Embryonic facial prominence (tissue), 1 donor: ENCODE results near the gene KCNK4.

Experiments
- DNase-seq: peaks from one replicate; pipeline ENCODE4 v3.0.0-alpha.2; 2016; ENCODE audit errors: extremely low spot score

Gene KCNK4

GRCh38 chr11:64253481-64253880 lies 37.6 kb upstream of the KCNK4 start:
- DNase-seq = no peak

DNA sequence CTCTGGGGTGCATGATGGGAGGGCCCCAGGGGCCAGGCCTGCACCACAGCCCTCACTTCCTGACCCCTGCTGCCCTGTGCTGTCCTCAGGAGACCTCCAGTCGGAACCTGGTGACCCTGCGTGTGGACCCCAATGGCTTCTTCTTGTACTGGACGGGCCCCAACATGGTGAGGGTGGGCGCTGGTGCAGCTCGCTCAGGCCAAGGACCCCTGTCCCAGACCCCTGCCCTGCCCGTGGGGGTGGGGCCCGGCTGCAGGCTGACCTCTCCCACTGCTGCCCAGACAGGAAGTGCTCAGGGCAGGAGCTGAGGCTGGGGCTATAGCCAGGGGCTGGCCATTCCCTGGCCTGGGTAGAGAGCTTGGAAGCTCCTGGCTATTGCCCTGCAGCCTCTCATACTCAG lies 36.8 kb upstream of the KCNK4 start:
- DNase-seq = no peak

GRCh38 chr11:64255135-64256128 lies 35.7 kb upstream of the KCNK4 start:
- no peak for DNase-seq

- DNase-seq = no peak
Observed at GRCh38 chr11:64256300-64256699, 34.8 kb upstream of the KCNK4 start.

DNA sequence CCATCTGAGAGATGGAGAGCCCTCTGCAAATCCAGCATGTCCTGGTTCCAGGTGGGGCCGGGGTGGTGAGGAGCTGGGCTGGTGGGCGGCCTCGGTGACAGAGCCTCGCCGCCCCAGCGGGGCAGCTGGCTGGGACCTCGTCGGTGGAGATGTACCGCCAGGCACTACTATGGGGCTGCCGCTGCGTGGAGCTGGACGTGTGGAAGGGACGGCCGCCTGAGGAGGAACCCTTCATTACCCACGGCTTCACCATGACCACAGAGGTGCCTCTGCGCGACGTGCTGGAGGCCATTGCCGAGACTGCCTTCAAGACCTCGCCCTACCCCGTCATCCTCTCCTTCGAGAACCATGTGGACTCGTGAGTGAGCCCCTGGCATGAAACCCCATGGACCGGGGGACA lies 32.7 kb upstream of the KCNK4 start:
- DNase-seq = no peak

DNA sequence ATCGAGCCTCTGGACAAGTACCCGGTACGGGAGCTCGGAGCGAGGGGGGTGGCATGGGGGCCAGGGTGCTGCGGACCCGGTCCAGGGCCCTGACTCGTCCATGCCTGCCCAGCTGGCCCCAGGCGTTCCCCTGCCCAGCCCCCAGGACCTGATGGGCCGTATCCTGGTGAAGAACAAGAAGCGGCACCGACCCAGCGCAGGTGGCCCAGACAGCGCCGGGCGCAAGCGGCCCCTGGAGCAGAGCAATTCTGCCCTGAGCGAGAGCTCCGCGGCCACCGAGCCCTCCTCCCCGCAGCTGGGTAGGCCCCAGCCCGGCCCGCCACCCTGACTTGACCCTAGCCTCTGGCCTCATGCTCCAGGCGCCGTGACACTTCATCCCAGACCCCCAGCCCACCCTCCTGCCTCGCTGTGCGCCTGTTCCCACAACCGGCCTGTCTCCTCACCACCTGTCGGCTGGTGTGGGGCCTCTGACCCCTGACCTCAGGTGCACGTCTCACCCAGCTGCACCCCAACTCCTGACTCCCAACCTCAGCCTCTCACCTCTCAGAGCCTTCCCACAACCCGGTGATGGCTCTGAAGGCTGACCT lies 32.1 kb upstream of the KCNK4 start:
- DNase-seq = no peak

GRCh38 chr11:64259533-64260067 lies 31.5 kb upstream of the KCNK4 start:
- DNase-seq = no peak

DNA sequence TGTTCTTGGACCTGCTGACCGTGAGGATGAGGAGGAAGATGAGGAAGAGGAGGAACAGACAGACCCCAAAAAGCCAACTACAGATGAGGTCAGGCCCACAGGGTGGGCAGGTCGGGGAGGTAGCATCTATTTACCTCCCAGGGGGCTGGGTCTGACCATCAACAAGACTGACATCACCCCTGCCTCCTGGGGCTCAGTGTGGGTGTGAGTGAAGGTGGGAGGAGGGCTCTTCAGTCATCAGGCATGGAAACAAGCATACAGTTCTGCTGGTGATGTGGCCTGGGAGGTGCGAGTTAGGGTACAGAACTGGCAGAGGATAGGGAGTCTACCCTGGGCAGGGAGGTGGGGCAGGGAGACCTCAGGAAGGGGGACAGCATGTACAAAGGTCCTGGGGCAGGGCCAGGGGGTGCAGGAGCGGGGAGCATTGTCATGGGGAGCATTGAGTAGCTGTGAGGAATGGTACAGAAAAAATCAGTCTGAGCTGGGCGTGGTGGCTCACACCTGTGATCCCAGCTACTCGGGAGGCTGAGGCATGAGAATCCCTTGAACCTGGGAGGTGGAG lies 30.9 kb upstream of the KCNK4 start:
- DNase-seq = no peak

GRCh38 chr11:64261556-64262080 lies 29.5 kb upstream of the KCNK4 start:
- no peak for DNase-seq

DNA sequence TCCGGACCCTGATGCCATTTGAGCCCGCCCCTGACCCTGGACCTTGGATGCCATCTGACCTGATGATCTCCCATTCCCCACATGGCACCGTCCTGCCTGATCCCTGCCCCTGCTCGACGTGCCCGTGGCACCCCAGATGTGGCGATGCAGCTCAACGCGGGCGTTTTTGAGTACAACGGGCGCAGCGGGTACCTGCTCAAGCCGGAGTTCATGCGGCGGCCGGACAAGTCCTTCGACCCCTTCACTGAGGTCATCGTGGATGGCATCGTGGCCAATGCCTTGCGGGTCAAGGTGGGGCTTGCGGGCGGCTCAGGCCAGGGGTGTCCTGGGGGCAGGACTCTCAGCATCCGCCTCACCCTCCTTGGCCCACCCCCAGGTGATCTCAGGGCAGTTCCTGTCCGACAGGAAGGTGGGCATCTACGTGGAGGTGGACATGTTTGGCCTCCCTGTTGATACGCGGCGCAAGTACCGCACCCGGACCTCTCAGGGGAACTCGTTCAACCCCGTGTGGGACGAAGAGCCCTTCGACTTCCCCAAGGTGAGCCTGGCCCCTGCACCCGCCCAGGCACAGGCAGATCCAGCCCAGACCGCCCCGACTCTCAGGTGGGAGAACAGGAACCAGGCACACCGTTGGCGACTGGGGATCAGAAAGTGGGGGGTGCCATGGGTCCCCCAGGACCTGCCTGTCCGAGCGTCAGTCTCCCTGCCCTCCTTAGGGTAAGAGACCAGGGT lies 28.7 kb upstream of the KCNK4 start:
- no peak for DNase-seq

GRCh38 chr11:64263021-64263946 lies 27.8 kb upstream of the KCNK4 start:
- no peak for DNase-seq

GRCh38 chr11:64263947-64264317 lies 27.2 kb upstream of the KCNK4 start:
- DNase-seq = no peak

DNA sequence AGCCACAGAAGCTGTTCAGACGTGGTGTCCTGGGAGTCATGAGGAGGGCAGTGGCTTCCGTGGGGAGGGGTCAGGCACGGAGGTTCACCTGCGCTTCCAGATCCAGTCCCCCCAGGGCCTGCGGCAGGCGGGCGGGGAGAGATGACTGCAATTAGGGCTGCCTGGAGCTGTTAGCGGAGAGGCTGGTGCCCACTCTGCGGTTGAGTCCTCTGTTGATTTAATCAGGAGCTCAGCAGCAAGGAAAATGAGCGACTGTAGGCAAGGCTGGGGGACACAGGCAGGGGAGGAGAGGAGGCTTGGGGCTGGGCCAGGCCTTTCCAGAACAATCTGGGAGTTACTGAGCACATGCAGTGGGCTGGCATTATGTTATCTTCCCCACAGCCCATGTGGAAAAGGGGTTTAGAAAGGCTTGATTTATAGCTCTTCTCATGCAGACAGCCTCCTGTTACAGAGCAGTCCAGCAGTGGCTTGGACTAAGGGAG lies 26.7 kb upstream of the KCNK4 start:
- DNase-seq = no peak

GRCh38 chr11:64265176-64266160 lies 25.6 kb upstream of the KCNK4 start:
- no peak for DNase-seq

DNA sequence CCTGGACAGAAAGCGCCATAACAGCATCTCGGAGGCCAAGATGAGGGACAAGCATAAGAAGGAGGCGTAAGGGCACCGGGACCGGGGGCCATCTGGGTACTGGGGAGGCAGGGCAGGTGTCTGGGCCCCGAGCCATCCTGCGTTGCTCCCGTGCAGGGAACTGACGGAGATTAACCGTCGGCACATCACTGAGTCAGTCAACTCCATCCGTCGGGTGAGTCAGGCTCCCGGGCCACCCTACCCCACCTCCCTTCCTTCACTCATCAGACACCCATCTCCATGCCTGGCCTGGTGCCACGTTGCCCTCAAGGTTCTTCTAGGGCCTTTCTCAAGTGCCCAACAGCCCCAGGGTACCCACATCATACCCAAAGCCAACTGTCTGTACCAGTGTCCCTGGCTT lies 24.8 kb upstream of the KCNK4 start:
- DNase-seq = no peak

DNA sequence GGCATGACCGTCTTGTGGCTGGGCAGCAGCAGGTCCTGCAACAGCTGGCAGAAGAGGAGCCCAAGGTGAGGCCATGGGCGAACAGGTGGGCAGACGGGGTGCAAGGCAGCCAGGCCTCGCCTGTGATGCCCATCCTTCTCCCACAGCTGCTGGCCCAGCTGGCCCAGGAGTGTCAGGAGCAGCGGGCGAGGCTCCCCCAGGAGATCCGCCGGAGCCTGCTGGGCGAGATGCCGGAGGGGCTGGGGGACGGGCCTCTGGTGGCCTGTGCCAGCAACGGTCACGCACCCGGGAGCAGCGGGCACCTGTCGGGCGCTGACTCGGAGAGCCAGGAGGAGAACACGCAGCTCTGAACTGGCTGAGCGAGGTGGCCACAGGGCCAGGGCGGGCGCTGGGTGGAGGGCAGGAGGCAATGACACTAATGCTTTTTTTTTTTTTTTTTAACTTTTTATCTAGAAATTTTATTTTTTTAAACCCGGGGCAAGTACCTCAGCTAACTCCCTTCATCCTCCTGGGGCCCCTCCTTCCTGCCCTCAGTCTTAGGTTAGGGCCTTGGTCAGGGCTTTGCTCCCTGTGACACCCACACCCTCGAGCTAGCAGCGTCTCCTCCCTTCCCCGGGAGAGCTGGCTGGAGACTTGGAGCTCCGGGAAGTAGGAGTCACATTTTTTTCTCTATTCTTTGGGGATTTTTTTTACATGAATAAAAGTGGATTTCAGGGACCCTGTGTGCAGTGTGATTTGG lies 23.7 kb upstream of the KCNK4 start:
- DNase-seq = no peak

DNA sequence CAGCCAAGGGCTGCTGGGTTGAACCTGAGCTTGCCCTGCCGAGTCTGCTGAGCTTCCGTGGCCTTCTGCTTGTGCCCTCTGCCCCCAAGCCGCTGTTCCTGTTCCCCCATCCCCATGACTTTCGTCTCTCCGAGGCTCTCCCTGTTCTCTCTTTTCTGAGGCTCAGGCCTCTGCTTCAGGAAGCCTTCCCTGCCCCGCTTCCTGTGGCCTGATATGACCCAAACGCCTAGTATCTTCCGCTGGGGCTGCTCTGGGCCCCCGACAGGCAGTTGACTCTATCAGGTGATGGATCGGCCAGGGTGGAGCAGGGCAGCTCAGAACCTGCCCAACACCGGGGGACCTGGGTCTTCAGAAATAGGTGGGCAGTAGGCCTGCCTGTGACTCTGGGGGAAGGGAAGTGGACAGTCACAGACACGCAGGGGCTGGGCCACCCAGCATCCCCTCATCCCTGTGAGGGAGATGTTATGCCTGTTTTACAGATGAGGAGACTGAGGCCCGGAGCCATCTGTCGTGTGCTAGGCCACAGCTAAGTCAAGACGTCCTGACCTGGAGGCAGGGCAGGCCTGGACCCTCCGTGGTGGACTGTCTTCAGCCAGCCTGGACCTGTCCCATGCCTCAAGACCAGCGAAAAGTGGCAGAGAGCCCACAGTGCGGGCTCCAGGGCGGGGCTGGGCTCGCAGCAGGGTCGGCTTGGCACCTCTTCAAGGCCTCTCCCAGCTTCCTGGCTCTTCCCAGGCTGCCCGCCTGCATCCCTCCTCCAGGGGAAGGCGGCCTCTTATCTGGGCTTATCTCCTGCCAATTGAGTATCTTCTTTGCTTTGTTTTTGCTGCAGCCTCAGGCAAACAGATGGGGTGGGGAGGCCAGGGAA lies 22.8 kb upstream of the KCNK4 start:
- DNase-seq = no peak
